ENCODE measurements around the gene ORC5.

DNA sequence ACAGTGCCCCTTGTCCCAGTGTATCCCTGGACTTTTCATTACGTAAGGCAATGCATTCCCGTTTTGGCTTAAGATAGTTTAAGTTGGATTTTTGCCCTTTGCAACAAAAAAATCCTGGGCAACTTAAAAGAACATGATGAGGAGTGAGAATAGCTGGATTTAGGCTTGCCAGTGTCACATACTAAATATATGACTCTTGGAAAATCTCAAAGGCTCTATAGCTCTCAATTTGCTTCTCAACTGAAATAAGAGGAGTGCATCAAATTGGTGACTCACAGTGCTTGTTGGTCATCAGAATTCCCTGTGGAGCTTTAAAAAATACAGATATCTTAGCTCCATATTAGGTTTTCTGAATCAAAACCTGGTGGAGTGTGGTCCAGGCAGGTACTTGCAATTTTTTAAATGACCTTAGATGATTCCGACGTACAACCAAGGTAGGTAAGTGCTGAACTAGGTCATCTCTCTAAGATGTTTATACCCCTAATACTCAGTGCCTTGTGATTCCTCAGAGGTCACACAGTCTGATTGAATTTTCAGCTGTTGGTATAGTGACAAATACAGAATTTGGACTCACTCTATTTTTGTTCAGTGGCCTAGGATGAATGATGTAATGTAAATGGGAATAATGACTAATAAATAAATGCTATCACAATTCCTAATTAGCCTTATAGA, 33.9 kb upstream of the ORC5 start:
- TF ChIP-seq, protein P1, sequence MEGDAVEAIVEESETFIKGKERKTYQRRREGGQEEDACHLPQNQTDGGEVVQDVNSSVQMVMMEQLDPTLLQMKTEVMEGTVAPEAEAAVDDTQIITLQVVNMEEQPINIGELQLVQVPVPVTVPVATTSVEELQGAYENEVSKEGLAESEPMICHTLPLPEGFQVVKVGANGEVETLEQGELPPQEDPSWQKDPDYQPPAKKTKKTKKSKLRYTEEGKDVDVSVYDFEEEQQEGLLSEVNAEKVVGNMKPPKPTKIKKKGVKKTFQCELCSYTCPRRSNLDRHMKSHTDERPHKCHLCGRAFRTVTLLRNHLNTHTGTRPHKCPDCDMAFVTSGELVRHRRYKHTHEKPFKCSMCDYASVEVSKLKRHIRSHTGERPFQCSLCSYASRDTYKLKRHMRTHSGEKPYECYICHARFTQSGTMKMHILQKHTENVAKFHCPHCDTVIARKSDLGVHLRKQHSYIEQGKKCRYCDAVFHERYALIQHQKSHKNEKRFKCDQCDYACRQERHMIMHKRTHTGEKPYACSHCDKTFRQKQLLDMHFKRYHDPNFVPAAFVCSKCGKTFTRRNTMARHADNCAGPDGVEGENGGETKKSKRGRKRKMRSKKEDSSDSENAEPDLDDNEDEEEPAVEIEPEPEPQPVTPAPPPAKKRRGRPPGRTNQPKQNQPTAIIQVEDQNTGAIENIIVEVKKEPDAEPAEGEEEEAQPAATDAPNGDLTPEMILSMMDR (IDR thresholded peaks at IDR 0.05 in 2 of 3, conservative IDR thresholded peaks at IDR 0.05 in 1 of 3; ENCODE audit: control insufficient read depth in 2 of 3, extremely low read depth in 1 of 3, insufficient read depth in 1 of 3, low read depth in 3 of 3, low read length in 3 of 3): no peak
- TF ChIP-seq POLR2A (IDR thresholded peaks at IDR 0.05; ENCODE audit: low read depth, low read length) (no peak), POLR2AphosphoS2 (IDR thresholded peaks at IDR 0.05; ENCODE audit: low read depth, low read length) (no peak)
